HG02610 (cell line): ENCODE measurements around the gene OR51V1.
"Not testable (repeated sequence)": the region's sequence is repeated elsewhere in the genome, so short reads cannot be mapped to it uniquely, and the experiment has no call there.

ENCODE experiments used
- ATAC-seq: cut with Tn5 transposase; IDR thresholded peaks from one replicate; pipeline ENCODE4 v1.9.1; 2021; ENCODE audit warnings: mild to moderate bottlenecking, moderate library complexity; ENCODE audit not compliant: unreplicated experiment

OR51V1 gene, protein sequence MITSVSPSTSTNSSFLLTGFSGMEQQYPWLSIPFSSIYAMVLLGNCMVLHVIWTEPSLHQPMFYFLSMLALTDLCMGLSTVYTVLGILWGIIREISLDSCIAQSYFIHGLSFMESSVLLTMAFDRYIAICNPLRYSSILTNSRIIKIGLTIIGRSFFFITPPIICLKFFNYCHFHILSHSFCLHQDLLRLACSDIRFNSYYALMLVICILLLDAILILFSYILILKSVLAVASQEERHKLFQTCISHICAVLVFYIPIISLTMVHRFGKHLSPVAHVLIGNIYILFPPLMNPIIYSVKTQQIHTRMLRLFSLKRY

GRCh38 chr11:5200582-5200981, at the start of gene OR51V1:
OR51V1 (minus strand) TSS chr11:5200682; CDS start chr11:5200682, 0 bp downstream.
- ATAC-seq: no peak

DNA sequence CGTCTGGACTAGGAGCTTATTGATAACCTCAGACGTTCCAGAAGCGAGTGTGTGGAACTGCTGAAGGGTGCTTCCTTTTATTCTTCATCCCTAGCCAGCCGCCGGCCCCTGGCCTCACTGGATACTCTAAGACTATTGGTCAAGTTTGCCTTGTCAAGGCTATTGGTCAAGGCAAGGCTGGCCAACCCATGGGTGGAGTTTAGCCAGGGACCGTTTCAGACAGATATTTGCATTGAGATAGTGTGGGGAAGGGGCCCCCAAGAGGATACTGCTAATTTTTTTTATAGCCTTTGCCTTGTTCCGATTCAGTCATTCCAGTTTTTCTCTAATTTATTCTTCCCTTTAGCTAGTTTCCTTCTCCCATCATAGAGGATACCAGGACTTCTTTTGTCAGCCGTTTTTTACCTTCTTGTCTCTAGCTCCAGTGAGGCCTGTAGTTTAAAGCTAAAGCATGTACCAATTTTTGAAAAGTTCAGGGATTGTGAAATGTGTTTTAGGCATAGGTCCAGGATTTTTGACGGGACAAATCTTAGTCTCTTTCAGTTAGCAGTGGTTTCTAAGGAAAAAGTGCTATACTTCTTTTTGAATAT, 49.4 kb upstream of the OR51V1 start, which contains the start of gene HBG1:
HBG1 (minus strand) TSS at position 51 of the 590 bp plus-strand sequence. CDS start 53 bp downstream, outside the sequence.
- not testable (repeated sequence) for ATAC-seq

- ATAC-seq: not testable (repeated sequence)
Measured at GRCh38 chr11:5248498-5248897, 48.0 kb upstream of the OR51V1 start.

- ATAC-seq: no peak
Measured at GRCh38 chr11:5247472-5248192, 47.1 kb upstream of the OR51V1 start.

DNA sequence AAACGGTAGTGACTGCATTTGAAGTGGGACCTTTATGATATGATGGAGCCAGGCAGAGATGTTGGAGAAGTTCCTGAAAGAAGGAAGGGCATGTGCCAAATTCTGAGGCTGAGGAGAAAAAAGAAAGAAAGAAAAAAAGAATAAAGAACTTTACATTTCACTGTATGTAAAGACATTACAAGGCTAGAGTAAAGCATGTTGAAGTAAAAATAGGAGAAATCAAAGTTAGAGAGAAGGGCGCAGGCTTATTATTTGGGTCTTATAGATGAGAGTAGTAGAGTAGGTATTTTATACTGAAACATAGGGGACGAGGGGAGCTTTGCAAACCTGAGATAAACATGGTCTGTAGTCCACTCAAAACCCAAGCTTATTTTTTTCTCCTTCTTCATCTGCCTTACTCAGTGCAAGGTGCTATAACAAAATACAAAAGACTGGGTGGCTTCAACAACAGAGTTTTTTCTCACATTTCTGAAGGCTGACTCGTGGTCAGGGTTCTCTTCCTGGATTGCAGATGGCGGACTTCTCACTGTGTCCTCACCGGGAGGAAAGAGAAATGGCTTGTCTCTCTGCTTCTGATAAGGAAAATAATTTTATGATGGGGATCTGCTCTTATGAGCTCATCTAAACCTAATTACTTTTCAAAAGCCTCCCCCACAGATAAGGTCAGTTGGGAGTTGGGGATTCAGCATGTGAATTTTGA, 46.4 kb upstream of the OR51V1 start:
- no peak for ATAC-seq

DNA sequence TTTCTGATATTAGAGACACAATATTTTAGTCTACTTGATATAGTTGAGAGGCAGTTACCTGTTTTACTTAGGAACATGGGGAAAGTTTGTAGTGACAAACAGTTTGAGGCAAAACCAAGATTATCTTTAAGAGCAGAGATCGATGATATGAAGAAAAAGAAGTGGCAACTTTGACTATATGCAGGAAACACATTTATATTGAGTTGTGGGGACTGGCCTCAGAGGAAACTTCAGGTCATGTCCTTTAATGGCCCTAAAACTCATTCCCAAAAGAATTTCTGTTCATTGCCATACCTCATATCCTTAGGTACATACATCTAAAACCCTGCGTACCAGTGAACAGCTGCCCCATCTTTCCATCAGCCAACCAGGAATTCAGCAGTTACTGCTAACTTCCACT, 44.7 kb upstream of the OR51V1 start:
- ATAC-seq: no peak

GRCh38 chr11:5243816-5244180, 43.3 kb upstream of the OR51V1 start:
- no peak for ATAC-seq

DNA sequence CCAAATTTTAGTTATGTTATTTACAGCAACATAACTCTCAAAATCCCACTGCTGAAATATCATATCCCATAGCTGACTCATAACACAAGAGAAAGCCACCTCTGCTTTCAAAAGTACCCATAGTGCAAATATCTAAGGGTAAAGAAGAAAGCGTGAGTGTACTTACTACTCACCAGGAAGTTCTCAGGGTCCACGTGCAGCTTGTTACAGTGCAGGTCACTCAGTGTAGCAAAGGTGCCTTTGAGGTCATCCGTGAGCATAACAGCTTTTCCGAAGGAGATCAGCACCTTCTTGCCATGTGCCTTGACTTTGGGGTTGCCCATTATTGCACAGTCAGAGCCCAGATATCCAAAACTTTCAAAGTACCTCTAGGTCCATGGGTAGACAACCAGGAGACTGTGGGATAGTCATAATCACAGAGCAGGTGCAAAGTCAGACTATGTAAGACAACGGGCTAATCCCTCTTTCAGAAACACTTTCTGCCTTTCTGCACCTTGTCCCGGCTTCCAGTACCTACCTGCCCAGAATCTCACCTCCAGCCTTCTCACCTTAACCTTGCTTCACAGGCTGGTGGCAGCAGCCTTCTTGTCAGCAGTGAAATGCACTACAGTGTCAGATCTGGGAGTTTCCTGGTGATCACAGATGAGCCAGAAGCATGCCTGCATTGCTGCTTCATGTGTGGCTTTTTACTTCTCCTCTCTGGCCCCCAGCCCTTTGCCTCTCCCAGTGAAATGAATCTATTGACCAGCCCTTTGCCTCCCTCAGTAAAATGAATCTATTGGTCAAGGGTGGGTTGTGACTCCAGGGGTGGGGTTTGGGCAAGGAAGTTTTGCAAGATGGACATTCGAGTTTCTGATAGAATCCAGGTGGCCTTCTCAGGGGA, 42.7 kb upstream of the OR51V1 start:
- ATAC-seq: no peak

DNA sequence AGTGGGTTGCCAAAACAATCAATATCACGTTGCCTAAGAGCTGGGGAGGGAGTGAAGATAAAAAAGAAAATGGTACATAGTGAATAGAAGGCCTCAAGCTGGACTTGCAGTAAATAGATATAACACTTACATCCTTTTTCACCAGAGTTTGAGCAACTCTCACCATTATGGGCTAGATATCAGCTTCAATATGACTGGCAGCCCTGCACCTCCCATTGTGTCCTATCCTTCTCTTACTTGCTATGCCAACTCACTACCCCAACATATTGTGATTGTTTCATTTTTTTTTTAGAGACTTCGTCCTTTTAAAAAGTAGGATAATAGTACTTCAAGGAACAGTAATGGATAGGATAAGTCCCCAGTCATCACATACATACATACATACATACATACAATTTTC, 41.7 kb upstream of the OR51V1 start:
- ATAC-seq: no peak

DNA sequence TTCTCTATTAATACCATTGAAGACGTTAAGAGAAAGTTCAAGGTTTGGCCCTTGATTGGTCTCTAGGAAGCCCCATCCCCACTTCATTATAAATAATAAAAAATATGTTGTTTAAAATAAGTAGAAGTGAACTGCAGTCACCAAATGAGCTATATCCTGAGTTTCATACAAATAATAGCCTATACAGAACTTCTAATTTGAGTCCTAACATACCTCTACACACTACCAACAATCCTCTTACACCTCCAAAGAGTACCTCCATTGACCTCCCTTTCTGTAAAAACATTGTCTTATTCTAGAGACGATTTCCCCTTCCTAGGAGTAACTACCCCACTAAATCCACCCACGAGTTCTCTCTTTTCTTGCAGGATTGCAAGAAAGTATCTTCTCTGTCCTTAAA, 41.0 kb upstream of the OR51V1 start:
- no peak for ATAC-seq

- ATAC-seq: no peak
Measured at GRCh38 chr11:5240458-5240857, 40.0 kb upstream of the OR51V1 start.

- no peak for ATAC-seq
Measured at GRCh38 chr11:5240056-5240455, 39.6 kb upstream of the OR51V1 start.

- no peak for ATAC-seq
Measured at GRCh38 chr11:5239046-5239445, 38.6 kb upstream of the OR51V1 start.

- no peak for ATAC-seq
Measured at GRCh38 chr11:5238486-5238885, 38.0 kb upstream of the OR51V1 start.

- ATAC-seq: no peak
Measured at GRCh38 chr11:5237420-5237819, 36.9 kb upstream of the OR51V1 start.

DNA sequence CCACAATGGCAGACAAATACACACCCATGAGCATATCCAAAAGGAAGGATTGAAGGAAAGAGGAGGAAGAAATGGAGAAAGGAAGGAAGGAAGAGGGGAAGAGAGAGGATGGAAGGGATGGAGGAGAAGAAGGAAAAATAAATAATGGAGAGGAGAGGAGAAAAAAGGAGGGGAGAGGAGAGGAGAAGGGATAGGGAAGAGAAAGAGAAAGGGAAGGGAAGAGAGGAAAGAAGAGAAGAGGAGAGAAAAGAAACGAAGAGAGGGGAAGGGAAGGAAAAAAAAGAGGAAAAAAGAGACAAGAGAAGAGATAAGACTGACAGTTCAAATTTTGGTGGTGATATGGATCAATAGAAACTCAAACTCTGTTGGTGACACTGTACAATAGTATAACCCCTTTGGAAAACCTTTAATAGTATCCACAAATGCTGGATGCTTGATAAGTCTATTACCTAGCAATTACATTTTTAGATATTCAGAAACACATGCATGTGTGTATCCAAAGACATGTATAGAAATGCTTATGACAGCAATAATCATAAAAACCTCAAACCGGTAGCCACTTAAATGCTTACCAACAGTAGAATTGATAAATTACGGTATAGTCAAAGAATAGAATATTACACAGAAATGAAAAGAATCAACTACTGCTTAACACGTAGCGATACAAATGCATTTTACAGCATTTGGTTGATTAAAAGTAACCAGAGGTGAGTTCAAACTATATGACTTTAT, 35.0 kb upstream of the OR51V1 start:
- no peak for ATAC-seq

DNA sequence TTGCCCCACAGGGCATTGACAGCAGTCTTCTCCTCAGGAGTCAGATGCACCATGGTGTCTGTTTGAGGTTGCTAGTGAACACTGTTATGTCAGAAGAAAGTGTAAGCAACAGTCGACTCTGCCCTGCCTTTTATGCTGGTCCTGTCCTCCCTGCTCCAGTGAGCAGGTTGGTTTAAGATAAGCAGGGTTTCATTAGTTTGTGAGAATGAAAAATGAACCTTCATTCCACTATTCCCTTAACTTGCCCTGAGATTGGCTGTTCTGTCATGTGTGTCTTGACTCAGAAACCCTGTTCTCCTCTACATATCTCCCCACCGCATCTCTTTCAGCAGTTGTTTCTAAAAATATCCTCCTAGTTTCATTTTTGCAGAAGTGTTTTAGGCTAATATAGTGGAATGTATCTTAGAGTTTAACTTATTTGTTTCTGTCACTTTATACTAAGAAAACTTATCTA, 33.9 kb upstream of the OR51V1 start, which contains the start of gene HBD:
HBD (minus strand) TSS at position 103 of the 454 bp plus-strand sequence; CDS start at position 53, 50 bp downstream.
- ATAC-seq: peak; percentile 78

GRCh38 chr11:5233307-5233706, 32.8 kb upstream of the OR51V1 start:
- no peak for ATAC-seq

DNA sequence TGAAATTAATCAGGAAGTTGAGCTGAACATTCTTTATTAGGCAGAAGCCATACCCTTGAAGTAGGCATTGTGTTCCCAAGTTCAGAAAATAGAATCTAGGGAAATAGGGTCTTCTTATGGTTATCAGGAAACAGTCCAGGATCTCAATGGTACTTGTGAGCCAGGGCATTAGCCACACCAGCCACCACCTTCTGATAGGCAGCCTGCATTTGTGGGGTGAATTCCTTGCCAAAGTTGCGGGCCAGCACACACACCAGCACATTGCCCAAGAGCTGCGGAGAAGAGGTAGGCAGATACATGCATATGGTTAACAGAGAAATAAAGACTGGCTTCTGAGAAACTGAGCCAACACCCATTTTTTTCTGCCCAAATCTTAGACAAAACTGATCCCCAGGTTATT, 32.3 kb upstream of the OR51V1 start:
- ATAC-seq: no peak
